H1 (cell line): Measurements from ENCODE around the gene DPP10. TPM values are rescaled to one million over a fixed set of nuclear protein-coding genes. Genes with fewer than 3 reads are reported as not detected.

Experiments
- GTF2F1 ChIP-seq: IDR thresholded peaks from 2 replicates; pipeline ENCODE4 v1.6.1; 2012; ENCODE audit warnings: low read depth, low read length, improper control_type of control experiment, borderline replicate concordance
- TCF12 ChIP-seq: IDR thresholded peaks from 2 replicates; pipeline ENCODE4 v1.6.1; 2011; ENCODE audit warnings: low read depth, mild to moderate bottlenecking, low read length
- polyA plus RNA-seq, 7 experiments: library from polyadenylated mRNA; depleted of rRNA in 3 of 7; stranded (reverse) in 5 of 7; unstranded in 2 of 7; fragments of >200 nt in 5 of 7; fragments of 200-250 nt in 2 of 7; gene quantifications; 1 replicate in 5 of 7; 2 replicates in 1 of 7; 4 replicates in 1 of 7; pipeline versions ENCODE4 v1.2.1 to v1.2.3, GENCODE V29; 2011 to 2013; ENCODE audit warnings: missing spikeins in 2 of 7, mixed read lengths in 2 of 7
- total RNA-seq: library from RNA; stranded (reverse); fragmentation: NEBNext Ultra II Directional; extraction: Animal tissue kit (Norgen Biotek cat#: 25700); gene quantifications from 2 replicates; pipeline ENCODE4 v1.2.1, GENCODE V29; 2021

The DPP10 gene
- total and polyA plus RNA-seq, 2 of the 8 experiments (the other 6 are each of a cell fraction or from before 2014, with no cell fraction given): 3.3 to 7.2 TPM

DNA sequence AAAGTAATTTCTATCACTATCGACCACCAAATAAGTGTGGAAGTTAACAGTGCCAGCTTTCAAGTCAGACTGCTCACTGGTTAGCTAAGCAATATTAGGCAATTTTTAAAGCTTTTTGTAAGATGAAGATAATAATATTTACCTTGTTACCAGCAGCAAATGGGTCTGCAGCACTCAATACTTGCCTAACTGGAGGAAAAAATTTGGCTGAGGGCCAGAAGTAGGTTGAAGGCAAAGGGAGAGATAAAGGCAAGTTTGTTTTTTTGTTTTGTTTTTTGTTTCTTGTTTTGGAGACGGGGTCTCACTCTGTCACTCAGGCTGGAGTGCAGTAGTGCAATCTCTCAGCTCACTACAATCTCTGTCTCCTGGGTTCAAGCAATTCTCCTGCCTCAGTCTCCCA, 675.9 kb downstream of the DPP10 start (continued):
- TF ChIP-seq TCF12: no peak
- no peak for TF ChIP-seq GTF2F1
- TF ChIP-seq, all 59 proteins: peak for 0
